22Rv1 (cell line): ENCODE data around the gene CDC6.

ENCODE experiments used
- CTCF ChIP-seq: fragments of 450-650 bp; IDR thresholded peaks from 2 replicates; pipeline ENCODE4 v1.5.1; 2017; ENCODE audit warnings: mild to moderate bottlenecking
- ZFX ChIP-seq: fragments of 450-650 bp; IDR thresholded peaks from 2 replicates; pipeline ENCODE4 v1.6.1; 2017; ENCODE audit warnings: antibody characterized with exemption, borderline replicate concordance

DNA sequence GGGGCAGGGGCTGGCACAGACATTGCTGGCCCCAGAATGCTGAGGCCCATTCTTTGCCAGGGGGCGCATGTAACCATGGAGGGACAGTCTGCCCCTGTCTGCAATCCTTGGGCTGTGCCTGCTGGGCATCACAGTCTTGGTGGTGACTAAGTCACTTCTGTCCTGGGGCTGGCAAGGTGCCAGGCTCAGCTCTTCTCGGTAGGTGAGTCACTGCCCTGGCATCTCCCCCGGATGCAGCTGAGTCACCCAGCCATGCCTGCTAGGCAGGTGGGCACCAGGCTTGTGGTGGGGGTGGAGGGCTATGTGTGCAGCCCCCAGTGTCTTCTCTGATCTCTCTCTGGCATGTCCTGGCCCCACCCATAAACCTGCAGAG is 26.9 kb downstream of the CDC6 start:
- TF ChIP-seq CTCF (no peak), ZFX (no peak)
